ENCODE measurements around the gene SOX6.
"Not testable (repeated sequence)": the region's sequence is repeated elsewhere in the genome, so short reads cannot be mapped to it uniquely, and the experiment has no call there.

The SOX6 gene

GRCh38 chr11:16397390-16397789 is 41.0 kb upstream of the SOX6 start:
- Histone ChIP-seq H3K4me3 (replicated peaks; ENCODE audit: low read depth, low read length) (no peak overlapping the region), H3K27me3 (replicated peaks; ENCODE audit: control insufficient read depth, insufficient read depth, low read length) (no peaks in the 10 kb centered on the region), H3K36me3 (ENCODE audit: control insufficient read depth, insufficient read depth, low read length) (no peaks in the 10 kb centered on the region)
- no peak for TF ChIP-seq CTCF (IDR thresholded peaks at IDR 0.05; ENCODE audit: insufficient read depth, low read length, poor library complexity, severe bottlenecking)
- DNase-seq (ENCODE audit: extremely low read depth, insufficient read length) = no peak

GRCh38 chr11:16395601-16396000 is 39.3 kb upstream of the SOX6 start:
- no peak overlapping the region for H3K4me3 ChIP-seq (replicated peaks; ENCODE audit: low read depth, low read length)
- H3K36me3 ChIP-seq (ENCODE audit: control insufficient read depth, insufficient read depth, low read length) = no peaks in the 10 kb centered on the region
- no peaks in the 10 kb centered on the region for H3K27me3 ChIP-seq (replicated peaks; ENCODE audit: control insufficient read depth, insufficient read depth, low read length)
- TF ChIP-seq CTCF (IDR thresholded peaks at IDR 0.05; ENCODE audit: insufficient read depth, low read length, poor library complexity, severe bottlenecking) = no peak
- DNase-seq (ENCODE audit: extremely low read depth, insufficient read length) = no peak

GRCh38 chr11:16394947-16395346 is 38.6 kb upstream of the SOX6 start:
- no peak for TF ChIP-seq CTCF (IDR thresholded peaks at IDR 0.05; ENCODE audit: insufficient read depth, low read length, poor library complexity, severe bottlenecking)
- Histone ChIP-seq H3K4me3 (replicated peaks; ENCODE audit: low read depth, low read length) (no peak overlapping the region), H3K27me3 (replicated peaks; ENCODE audit: control insufficient read depth, insufficient read depth, low read length) (no peaks in the 10 kb centered on the region), H3K36me3 (ENCODE audit: control insufficient read depth, insufficient read depth, low read length) (no peaks in the 10 kb centered on the region)
- DNase-seq (ENCODE audit: extremely low read depth, insufficient read length) = no peak

- no peak overlapping the region for H3K4me3 ChIP-seq (replicated peaks; ENCODE audit: low read depth, low read length)
- no peak for DNase-seq (ENCODE audit: extremely low read depth, insufficient read length)
- no peaks in the 10 kb centered on the region for H3K27me3 ChIP-seq (replicated peaks; ENCODE audit: control insufficient read depth, insufficient read depth, low read length)
- no peaks in the 10 kb centered on the region for H3K36me3 ChIP-seq (ENCODE audit: control insufficient read depth, insufficient read depth, low read length)
- no peak for TF ChIP-seq CTCF (IDR thresholded peaks at IDR 0.05; ENCODE audit: insufficient read depth, low read length, poor library complexity, severe bottlenecking)
Measured at GRCh38 chr11:16393340-16393739, 37.0 kb upstream of the SOX6 start.

- TF ChIP-seq CTCF (IDR thresholded peaks at IDR 0.05; ENCODE audit: insufficient read depth, low read length, poor library complexity, severe bottlenecking) = no peak
- no peaks in the 10 kb centered on the region for H3K36me3 ChIP-seq (ENCODE audit: control insufficient read depth, insufficient read depth, low read length)
- DNase-seq (ENCODE audit: extremely low read depth, insufficient read length) = no peak
- H3K27me3 ChIP-seq (replicated peaks; ENCODE audit: control insufficient read depth, insufficient read depth, low read length) = no peaks in the 10 kb centered on the region
- no peak overlapping the region for H3K4me3 ChIP-seq (replicated peaks; ENCODE audit: low read depth, low read length)
Measured at GRCh38 chr11:16392616-16393015, 36.3 kb upstream of the SOX6 start.

GRCh38 chr11:16390826-16391225 is 34.5 kb upstream of the SOX6 start:
- not testable (repeated sequence) for H3K4me3 ChIP-seq (replicated peaks; ENCODE audit: low read depth, low read length); H3K27me3 ChIP-seq (replicated peaks; ENCODE audit: control insufficient read depth, insufficient read depth, low read length); H3K36me3 ChIP-seq (ENCODE audit: control insufficient read depth, insufficient read depth, low read length); DNase-seq (ENCODE audit: extremely low read depth, insufficient read length)

Measured in GM06990 (cell line).